ENCODE measurements around the gene ZNF587B. TPM values are rescaled to one million over a fixed set of nuclear protein-coding genes. Genes with fewer than 3 reads are reported as not detected.
"Not testable (repeated sequence)": the region's sequence is repeated elsewhere in the genome, so short reads cannot be mapped to it uniquely, and the experiment has no call there.

Gene ZNF587B
- total RNA-seq, 1 donor from 2014 or later: 15.3 TPM

DNA sequence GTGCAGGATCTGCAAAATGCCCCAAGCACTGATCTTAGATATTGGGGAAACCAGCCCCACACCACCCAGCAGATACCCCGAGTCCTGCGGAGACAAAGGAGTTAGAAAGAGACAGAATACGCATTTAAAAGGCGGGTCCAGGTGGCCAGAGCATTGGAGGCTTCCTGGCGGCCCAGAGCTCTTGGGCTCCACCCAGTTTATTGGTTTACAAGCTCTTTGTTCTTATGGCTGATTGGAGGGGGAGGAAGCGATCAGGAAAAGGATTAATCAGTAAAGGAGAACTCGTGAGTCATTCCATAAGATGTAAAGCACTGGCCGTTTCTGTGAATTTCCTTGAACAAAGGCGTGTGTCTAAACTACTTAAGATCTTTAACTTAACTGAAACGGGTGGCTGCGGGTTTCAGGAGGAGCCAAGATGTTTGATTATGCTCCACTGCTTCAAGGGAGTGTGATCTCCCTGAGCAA, 20.5 kb downstream of the ZNF587B start:
- TF ChIP-seq, protein P1, sequence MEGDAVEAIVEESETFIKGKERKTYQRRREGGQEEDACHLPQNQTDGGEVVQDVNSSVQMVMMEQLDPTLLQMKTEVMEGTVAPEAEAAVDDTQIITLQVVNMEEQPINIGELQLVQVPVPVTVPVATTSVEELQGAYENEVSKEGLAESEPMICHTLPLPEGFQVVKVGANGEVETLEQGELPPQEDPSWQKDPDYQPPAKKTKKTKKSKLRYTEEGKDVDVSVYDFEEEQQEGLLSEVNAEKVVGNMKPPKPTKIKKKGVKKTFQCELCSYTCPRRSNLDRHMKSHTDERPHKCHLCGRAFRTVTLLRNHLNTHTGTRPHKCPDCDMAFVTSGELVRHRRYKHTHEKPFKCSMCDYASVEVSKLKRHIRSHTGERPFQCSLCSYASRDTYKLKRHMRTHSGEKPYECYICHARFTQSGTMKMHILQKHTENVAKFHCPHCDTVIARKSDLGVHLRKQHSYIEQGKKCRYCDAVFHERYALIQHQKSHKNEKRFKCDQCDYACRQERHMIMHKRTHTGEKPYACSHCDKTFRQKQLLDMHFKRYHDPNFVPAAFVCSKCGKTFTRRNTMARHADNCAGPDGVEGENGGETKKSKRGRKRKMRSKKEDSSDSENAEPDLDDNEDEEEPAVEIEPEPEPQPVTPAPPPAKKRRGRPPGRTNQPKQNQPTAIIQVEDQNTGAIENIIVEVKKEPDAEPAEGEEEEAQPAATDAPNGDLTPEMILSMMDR (IDR thresholded peaks at IDR 0.05; ENCODE audit: insufficient read depth, low read length, poor library complexity, severe bottlenecking): no peak
- Histone ChIP-seq H3K4me3 (ENCODE audit: low read depth, low read length) (peak overlapping the region; percentile 77), H3K36me3 (ENCODE audit: control insufficient read depth, insufficient read depth, low read length) (no peaks in the 10 kb centered on the region), H3K27me3 (ENCODE audit: control insufficient read depth, insufficient read depth, low read length) (no peaks in the 10 kb centered on the region)
- peak; percentile 63 for DNase-seq (ENCODE audit: low read depth)

DNA sequence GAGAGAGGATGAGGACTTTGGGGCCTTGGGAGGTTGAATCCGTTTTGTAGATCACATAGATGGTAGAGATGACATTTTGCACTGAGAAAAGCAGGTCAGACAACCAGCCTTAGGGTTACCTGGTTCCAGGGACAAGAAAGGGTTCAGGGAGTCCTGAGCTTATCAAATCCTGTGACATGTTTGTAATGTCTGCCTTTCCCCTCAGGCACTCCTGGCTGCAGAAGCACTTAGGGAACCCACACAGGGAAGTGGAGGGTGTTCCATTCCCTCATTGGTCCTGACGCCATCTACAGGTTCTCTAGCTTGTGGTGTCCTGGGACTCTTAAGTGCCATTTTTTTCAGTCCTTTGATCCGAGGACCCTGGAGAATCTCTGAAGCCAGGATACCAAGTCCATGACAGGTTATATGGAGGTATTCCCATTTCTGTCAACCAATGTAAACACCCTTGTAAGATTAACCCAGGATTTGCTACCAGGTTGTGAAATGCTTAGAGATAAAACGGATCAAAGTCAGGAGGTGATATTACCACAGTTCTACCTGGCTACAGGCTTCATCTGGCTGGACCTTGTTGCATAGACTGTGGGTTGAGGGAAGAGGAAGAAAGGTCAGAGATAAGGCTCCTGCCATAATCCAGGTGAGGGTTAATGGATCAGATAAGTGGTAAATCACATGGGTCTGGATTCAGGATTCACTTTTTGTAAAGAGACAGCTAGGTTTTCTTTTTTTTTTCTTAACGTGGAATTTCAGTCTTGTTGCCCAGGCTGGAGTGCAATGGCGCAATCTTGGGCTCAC, 21.9 kb downstream of the ZNF587B start:
- H3K36me3 ChIP-seq (ENCODE audit: control insufficient read depth, insufficient read depth, low read length); H3K27me3 ChIP-seq (ENCODE audit: control insufficient read depth, insufficient read depth, low read length); DNase-seq (ENCODE audit: low read depth); H3K4me3 ChIP-seq (ENCODE audit: low read depth, low read length): not testable (repeated sequence)

DNA sequence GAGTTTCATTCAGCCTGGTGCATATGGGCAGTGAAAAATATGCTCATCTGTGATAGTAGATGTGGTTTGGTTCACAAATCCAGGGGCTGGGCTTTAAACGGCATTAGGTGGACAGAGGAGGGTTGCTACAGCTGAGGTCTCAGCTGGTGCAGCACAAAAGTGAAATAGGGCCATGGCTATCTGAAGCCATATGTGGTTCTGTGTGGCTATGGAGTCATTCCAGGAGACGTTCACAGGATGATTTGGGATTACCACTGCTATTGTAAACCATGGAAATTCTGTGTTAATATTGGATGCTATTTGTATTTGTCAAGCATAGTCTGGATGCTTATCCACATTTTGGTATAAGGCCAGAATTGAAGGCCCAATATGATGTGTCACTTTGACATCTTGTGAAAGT, 24.0 kb downstream of the ZNF587B start:
- H3K36me3 ChIP-seq (ENCODE audit: control insufficient read depth, insufficient read depth, low read length): not testable (repeated sequence)

DNA sequence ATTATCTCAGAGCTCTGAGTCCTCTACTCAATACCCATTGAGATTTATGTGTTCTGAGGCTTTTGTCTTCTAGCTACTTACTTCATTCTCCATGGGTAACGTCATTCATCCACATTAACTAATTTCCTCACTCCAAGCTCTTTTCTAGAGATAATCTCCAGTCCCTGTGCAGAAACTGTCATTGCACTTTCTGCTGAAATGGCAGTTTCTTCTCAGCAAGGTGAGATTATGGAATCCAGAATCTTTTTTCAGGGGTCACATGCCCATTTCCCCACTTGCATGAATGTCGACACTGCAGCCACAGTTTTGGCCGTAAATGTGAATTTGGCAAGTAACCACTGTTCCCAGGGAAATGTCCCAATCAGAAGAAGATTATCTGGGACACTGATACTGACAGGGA, 32.3 kb downstream of the ZNF587B start:
- DNase-seq (ENCODE audit: low read depth); H3K36me3 ChIP-seq (ENCODE audit: control insufficient read depth, insufficient read depth, low read length); H3K27me3 ChIP-seq (ENCODE audit: control insufficient read depth, insufficient read depth, low read length): not testable (repeated sequence)

More for the DNA sequence above, 24.0 kb downstream of the ZNF587B start:
- not testable (repeated sequence) for H3K27me3 ChIP-seq (ENCODE audit: control insufficient read depth, insufficient read depth, low read length); DNase-seq (ENCODE audit: low read depth); H3K4me3 ChIP-seq (ENCODE audit: low read depth, low read length)

DNA sequence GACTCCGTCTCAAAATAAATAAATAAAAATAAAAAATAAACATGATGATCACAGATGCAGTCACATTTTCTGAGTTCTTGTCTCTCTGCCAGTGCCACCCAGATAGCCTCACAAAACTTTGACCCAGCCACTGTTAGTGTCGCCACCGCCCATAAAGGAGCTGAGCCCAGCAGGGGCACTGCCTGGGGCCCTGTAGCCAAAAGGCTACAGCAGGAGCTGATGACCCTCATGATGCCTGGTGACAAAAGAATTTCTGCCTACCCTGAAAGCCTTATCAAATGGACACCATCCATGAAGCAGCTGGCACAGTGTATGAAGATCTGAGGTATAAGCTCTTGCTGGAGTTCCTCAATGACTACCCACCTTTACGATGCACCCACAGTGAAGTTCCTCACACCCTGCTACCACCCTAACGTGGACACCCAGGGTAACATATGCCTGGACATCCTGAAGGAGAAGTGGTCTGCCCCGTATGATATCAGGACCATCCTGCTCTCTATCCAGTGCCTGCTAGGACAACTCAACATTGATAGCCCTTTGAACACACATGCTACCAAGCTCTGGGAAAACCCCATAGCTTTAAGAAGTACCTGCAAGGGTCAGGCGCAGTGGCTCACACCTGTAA, 37.9 kb downstream of the ZNF587B start:
- no peak for DNase-seq (ENCODE audit: low read depth)
- peaks cover 7% of the 10 kb centered on the region for H3K36me3 ChIP-seq (ENCODE audit: control insufficient read depth, insufficient read depth, low read length)
- TF ChIP-seq, protein P1 (IDR thresholded peaks at IDR 0.05; ENCODE audit: insufficient read depth, low read length, poor library complexity, severe bottlenecking): no peak
- H3K4me3 ChIP-seq (ENCODE audit: low read depth, low read length): no peak overlapping the region
- H3K27me3 ChIP-seq (ENCODE audit: control insufficient read depth, insufficient read depth, low read length): no peaks in the 10 kb centered on the region

More for the DNA sequence above, 32.3 kb downstream of the ZNF587B start:
- H3K4me3 ChIP-seq (ENCODE audit: low read depth, low read length): not testable (repeated sequence)

DNA sequence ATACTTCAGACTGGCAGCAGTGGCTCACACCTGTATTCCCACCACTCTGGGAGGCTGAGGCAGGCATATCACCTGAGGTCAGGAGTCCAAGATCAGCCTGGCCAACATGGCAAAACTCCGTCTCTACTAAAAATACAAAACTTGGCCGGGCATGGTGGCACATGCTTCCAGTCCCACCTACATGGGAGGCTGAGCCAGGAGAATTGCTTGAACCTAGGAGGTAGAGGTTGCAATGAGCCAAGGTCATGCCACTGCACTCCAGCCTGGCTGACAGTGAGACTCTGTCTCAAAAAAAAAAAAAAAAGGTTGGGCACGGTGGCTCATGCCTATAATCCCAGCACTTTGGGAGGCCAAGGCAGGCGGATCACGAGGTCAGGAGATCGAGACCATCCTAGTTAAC, 39.6 kb downstream of the ZNF587B start:
- DNase-seq (ENCODE audit: low read depth); H3K4me3 ChIP-seq (ENCODE audit: low read depth, low read length); H3K36me3 ChIP-seq (ENCODE audit: control insufficient read depth, insufficient read depth, low read length); H3K27me3 ChIP-seq (ENCODE audit: control insufficient read depth, insufficient read depth, low read length): not testable (repeated sequence)

DNA sequence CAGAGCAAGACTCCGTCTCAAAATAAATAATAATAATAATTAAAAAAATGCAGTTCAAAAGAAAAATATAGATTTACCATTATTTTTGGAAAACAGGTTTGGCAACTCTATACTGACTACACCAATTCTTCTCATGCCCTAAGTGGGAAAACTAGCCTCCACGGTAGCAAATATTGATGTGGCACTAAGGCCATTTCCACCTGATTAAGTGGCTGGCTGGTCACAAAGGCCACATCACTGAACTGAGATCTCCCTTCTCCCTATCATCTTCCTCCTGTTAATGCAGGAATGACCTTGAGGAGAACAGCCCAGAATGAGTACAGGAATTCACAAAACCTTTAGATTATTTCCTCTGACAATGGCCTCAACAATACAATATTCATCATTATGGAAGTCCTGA, 40.1 kb downstream of the ZNF587B start:
- Histone ChIP-seq H3K27me3 (ENCODE audit: control insufficient read depth, insufficient read depth, low read length) (no peaks in the 10 kb centered on the region), H3K4me3 (ENCODE audit: low read depth, low read length) (no peak overlapping the region), H3K36me3 (ENCODE audit: control insufficient read depth, insufficient read depth, low read length) (peaks cover 7% of the 10 kb centered on the region)
- DNase-seq (ENCODE audit: low read depth): no peak
- TF ChIP-seq, protein P1 (IDR thresholded peaks at IDR 0.05; ENCODE audit: insufficient read depth, low read length, poor library complexity, severe bottlenecking): no peak

DNA sequence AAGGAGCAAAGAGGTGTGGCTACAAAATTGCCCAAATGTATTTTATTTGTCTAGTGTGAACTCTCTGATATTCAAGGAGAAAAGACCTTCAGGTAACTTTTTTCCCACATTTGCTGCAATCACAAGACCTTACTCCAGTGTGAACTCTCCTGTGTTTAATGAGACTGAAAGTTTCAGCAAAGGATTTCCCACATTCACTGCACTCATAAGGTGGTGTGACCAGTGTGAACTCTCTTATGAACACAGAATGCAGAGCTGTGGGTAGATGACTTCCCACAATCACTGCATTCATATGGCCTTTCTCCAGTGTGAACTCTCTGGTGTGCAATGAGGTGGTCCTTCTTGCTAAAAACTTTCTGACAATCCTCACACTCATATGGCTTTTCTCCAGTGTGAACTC, 42.4 kb downstream of the ZNF587B start:
- Histone ChIP-seq H3K36me3 (ENCODE audit: control insufficient read depth, insufficient read depth, low read length) (peaks cover 5% of the 10 kb centered on the region), H3K4me3 (ENCODE audit: low read depth, low read length) (no peak overlapping the region), H3K27me3 (ENCODE audit: control insufficient read depth, insufficient read depth, low read length) (no peaks in the 10 kb centered on the region)
- TF ChIP-seq, protein P1 (IDR thresholded peaks at IDR 0.05; ENCODE audit: insufficient read depth, low read length, poor library complexity, severe bottlenecking): no peak
- no peak for DNase-seq (ENCODE audit: low read depth)

DNA sequence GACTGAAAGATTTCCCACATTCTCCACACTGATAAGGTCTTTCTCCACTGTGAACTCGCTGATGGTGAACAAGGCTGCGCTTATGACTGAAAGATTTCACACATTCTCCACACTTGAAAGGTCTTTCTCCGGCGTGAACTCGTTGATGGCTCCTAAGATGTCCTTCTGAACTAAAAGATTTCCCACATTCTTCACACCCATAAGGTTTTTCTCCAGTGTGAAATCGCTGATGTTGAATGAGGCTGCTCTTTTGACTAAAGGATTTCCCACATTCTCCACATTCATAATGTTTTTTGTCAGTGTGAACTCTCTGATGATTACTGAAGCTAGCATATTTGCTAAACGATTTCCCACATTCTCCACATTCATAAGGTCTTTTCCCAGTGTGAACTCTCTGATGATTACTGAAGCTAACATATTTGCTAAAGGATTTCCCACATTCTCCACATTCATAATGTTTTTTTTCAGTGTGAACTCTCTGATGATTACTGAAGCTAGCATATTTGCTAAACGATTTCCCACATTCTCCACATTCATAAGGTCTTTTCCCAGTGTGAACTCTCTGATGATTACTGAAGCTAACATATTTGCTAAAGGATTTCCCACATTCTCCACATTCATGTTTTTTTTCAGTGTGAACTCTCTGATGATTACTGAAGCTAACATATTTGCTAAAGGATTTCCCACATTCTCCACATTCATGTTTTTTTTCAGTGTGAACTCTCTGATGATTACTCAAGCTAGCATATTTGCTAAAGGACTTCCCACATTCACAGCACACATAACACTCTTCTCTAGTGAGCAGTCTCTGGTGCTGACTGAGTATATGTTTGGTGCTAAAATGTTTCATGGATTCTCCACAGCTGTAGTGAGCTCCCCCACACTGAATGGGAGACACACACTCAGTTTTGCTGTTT, 44.0 kb downstream of the ZNF587B start:
- not testable (repeated sequence) for H3K36me3 ChIP-seq (ENCODE audit: control insufficient read depth, insufficient read depth, low read length); H3K4me3 ChIP-seq (ENCODE audit: low read depth, low read length); H3K27me3 ChIP-seq (ENCODE audit: control insufficient read depth, insufficient read depth, low read length); DNase-seq (ENCODE audit: low read depth)
